Measurements from ENCODE around the gene CHORDC1.

DNA sequence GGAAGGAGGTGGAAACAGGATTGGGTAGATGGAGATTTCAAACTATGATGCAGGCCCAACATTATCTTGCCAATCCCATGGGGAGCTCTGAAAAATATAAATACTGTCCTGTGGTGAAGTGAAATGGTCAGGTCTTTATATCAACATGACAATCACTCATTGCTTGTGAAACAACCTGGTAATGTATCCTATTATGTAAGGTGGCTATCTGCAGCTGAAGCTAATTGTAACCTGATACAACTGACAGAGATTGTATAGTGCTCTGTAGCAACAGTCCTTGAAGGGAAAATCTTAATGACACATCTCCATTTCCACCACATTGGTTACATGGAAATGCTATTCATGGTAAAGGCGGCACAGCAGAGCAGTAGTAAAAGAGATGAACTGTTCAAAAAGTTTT, 20.7 kb upstream of the CHORDC1 start:
- TF ChIP-seq, protein P1, sequence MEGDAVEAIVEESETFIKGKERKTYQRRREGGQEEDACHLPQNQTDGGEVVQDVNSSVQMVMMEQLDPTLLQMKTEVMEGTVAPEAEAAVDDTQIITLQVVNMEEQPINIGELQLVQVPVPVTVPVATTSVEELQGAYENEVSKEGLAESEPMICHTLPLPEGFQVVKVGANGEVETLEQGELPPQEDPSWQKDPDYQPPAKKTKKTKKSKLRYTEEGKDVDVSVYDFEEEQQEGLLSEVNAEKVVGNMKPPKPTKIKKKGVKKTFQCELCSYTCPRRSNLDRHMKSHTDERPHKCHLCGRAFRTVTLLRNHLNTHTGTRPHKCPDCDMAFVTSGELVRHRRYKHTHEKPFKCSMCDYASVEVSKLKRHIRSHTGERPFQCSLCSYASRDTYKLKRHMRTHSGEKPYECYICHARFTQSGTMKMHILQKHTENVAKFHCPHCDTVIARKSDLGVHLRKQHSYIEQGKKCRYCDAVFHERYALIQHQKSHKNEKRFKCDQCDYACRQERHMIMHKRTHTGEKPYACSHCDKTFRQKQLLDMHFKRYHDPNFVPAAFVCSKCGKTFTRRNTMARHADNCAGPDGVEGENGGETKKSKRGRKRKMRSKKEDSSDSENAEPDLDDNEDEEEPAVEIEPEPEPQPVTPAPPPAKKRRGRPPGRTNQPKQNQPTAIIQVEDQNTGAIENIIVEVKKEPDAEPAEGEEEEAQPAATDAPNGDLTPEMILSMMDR (conservative IDR thresholded peaks at IDR 0.05; ENCODE audit: low read depth, low read length): no peak
- no peak for TF ChIP-seq EZH2 (IDR thresholded peaks at IDR 0.05; ENCODE audit: low read length, unreplicated experiment)

All from PC-3 (cell line).